HG03439 (cell line): Measurements from ENCODE around the gene PLPPR3.

Experiments
- ATAC-seq: cut with Tn5 transposase; IDR thresholded peaks from one replicate; pipeline ENCODE4 v1.9.1; 2021; ENCODE audit warnings: mild to moderate bottlenecking, moderate library complexity; ENCODE audit not compliant: unreplicated experiment

Gene PLPPR3, protein sequence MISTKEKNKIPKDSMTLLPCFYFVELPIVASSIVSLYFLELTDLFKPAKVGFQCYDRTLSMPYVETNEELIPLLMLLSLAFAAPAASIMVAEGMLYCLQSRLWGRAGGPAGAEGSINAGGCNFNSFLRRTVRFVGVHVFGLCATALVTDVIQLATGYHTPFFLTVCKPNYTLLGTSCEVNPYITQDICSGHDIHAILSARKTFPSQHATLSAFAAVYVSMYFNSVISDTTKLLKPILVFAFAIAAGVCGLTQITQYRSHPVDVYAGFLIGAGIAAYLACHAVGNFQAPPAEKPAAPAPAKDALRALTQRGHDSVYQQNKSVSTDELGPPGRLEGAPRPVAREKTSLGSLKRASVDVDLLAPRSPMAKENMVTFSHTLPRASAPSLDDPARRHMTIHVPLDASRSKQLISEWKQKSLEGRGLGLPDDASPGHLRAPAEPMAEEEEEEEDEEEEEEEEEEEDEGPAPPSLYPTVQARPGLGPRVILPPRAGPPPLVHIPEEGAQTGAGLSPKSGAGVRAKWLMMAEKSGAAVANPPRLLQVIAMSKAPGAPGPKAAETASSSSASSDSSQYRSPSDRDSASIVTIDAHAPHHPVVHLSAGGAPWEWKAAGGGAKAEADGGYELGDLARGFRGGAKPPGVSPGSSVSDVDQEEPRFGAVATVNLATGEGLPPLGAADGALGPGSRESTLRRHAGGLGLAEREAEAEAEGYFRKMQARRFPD

DNA sequence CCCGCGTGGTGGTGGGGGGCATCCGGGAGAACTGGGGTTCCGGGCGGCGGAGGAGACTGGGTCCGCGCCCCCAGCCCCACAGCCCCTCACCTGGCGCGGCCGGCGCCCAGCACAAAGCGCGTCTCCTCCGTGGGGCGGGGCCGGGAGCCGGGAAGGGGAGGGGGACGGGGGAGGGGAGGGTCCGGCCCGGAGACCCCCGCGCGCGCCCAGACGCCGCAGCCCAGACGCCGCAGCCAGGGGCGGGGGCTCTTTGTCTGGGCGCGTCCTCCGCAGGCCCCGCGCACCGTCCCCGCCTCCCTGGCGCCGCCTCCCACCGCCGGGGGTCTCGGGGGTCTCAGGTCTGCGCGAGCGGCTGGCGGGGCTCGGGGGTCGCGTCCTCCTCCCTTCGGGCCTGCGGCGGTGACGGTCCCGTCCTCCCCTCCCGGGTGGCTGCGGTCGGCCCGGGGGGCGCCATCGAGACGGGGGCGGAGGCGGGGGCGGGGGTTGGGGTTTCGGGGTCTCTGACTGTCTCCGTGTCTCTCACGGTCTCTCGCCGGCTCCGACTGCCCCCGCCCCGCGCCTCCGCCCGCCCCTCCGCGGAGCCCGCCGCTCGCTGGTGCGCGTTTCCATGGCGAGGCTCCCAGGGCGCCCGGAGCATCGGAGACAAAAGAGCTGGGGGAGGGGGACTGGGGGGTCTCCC lies at the start of gene PLPPR3:
Gene PLPPR3 (minus strand): TSS at position 131 of the 679 bp plus-strand sequence. CDS start 396 bp downstream, outside the sequence.
- ATAC-seq, result no peak

- ATAC-seq, result no peak
Measured at GRCh38 chr19:870963-871401, 49.2 kb upstream of the PLPPR3 start.

DNA sequence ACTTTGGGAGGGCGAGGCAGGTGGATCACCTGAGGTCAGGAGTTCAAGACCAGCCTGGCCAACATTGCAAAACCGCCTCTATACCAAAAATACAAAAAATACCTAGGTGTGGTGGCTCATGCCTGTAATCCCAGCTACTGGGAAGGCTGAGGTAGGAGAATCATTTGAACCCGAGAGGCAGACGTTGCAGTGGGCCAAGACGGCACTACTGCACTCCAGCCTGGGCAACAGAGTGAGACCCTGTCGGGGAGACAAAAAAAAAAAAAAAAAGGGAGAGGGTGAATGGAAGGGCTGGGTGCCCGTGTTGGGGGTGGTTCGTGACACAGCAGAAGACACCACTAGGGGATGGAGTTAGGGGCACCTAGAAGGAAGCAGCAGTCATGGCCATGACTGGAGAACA lies 48.6 kb upstream of the PLPPR3 start:
- ATAC-seq, result no peak

DNA sequence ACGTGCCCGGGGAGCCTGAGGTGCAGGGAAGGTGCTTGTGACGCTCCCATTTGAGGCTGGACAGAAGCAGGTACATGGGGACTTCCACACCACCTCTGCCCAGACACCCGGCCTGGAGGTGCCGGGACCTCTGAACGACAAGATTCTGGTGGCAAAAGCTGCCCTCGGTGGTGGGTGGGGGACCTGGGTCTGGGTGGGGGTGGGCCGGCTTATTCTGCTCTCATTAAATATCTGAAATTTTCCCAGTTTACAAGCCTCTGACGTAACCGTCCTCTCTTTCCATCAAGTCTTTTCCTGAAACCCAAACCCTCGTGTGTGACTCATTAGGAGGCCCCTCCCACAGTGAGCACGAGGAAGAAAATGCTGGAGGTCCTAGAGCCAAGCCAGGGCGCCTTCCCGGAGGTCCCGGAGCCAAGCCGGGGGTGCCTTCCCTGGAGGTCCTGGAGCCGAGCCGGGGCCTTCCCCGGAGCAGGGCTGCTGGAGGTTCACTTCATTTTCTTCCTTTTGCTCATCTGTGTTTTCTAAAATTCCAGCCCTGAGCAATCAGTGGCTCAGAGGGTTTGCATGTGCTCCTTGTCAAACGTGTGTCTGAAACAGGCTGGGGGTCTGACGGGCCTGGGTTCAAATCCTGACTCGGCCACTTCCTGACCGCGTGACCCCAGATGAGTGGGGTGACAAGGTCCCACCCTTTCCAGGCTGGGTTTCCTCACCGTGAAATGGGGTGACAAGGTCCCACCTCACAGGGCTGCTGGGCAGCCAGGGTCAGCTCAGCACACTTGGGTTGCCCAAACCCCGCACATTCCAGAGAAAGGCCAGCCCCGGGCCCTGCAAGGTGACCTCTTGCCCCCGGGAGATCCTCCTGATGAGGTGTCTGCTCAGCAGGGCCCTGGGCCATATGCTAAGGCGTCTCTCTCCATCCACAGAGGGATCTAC lies 47.8 kb upstream of the PLPPR3 start:
- ATAC-seq, result no peak

DNA sequence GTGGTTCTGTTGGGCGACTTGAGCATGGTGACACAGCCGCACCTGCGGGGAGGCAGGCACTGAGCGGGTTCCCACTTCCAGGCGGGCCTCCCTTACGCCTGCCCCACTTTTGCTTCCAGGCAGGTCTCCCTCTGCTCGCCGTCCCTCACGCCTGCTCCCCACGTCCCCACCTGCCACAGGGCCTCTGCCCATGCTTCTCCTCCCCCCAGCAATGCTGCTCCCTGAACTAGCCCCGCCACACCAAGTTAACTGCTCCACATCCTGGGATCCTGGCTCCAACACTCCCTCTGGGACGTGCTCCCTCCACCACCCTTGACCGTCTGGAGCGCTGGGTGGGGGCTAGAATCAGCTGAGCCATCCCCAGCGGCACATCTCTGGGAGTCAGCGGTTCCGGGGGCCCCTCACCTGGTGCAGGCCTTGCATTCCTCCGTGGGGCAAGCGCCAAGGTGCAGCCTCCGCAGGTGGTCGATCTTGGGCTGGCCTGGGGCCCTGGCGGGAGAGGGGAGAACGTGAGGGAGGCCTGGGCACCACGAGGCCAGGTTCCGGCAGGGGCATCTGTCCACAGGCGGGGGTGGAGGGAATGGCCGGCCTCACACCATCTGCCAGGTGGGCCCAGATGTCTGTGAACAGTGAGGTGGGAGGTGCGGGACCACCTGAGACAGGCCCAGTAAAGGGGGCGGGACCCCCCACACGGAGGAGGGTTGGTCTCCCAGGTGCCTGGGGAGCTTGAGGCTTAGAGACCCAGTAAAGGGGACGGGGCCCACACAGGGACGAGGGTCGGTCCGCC lies 46.9 kb upstream of the PLPPR3 start:
- ATAC-seq, result no peak

- ATAC-seq, result no peak
Measured at GRCh38 chr19:867855-868457, 46.2 kb upstream of the PLPPR3 start.

DNA sequence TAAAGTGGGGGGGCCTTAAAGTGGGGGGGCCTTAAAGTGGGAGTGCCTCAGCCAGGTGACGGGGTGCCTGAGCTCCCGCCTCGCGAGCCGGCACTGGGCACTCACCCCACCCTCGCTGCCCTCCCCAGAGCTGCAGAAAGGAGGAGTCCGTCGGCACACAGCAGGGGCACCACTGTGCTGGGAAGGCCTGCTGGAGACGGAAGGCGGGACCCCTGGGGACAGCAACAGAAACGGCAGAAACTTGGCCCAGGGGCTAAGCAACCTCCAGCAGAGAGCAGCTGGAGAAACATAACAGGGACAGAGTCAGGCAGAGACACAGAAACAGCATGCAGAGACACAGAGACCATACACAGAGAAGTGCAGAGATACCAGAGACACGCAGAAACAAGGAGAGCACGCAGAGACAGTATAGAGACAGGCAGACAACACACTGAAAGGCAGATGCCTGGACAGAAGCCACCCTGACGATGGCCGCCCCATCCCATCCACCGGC lies 45.6 kb upstream of the PLPPR3 start:
- ATAC-seq, result no peak

DNA sequence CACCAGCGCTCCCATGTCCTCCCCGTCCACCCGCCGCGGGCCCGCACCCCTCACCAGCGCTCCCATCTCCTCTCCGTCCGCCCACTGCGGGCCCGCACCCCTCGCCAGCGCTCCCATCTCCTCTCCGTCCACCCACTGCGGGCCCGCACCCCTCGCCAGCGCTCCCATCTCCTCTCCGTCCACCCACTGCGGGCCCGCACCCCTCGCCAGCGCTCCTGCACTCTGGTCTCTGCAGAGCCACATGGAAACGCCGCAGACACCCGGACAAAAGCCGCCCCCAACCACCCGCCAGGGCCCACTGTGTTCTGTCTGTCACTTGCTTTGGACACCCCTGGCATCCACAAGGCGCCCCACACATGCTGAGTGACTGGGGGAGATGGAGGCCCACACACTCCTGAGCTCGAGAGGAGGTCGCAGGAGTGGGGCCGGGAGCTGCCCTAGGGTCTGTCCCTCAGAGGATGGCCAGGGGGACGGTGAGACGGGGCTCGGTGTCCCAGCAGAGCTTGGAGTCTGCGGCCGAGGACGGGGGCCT lies 45.1 kb upstream of the PLPPR3 start:
- no peak for ATAC-seq

DNA sequence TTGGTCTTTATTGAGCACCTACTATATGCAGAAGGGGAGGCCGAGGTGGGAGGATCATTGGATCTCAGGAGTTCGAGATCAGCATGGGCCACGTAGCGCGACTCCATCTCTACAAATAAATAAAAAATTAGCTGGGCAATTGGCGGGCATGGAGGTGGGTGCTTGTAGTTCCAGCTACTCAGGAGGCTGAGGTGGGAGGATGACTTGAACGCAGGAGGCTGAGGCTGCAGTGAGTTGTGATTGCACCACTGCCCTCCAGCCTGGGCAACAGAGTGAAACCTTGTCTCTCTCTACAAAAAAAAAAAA lies 41.5 kb upstream of the PLPPR3 start:
- ATAC-seq, result no peak

- no peak for ATAC-seq
Measured at GRCh38 chr19:862581-863314, 41.0 kb upstream of the PLPPR3 start.

GRCh38 chr19:861756-862580 lies 40.2 kb upstream of the PLPPR3 start:
- no peak for ATAC-seq

- no peak for ATAC-seq
Measured at GRCh38 chr19:861141-861755, 39.5 kb upstream of the PLPPR3 start.

DNA sequence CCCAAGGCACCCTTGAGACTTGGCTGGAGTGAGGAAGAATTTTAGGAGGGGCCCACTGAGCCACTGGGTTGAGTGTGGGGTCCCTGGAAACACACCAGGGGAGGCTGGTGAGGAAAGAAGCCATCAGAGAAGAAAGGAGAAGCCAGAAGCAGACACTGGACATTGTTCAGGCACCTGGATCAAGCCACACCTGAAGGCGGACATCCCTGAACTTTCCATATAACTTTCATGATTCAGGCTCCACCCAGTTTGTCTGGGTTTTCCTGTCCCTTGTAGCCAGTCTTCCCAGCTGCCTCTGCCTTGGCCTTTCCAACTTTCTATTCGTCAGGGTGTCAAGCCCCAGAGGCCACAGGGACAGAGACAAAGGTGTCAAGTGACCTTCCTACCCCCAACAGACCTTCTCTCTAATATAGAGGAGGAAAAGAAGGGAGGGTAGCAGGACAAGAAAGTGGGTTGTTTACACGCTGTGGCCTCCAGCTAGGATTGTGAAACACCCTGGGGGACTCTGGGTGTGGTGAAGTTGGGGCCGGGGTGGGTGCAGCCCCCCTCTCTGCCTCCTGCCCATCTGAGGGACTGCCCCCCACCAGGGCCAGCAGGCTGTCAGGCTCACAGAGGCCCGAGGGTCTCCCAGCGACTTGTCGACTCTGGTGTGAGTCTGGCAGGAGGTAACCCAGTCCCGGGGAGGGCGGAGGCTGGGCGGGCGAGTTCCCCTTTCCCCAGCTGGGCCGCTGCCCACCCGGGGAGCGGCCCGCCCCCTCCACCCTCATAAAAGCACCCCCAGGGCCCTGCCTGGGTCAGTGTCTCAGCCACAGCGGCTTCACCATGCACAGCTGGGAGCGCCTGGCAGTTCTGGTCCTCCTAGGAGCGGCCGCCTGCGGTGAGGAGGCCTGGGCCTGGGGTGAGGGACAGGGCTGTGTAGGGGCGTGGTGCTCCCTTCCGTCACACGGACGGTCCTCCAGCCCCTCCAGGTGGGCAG lies 37.4 kb upstream of the PLPPR3 start, which contains the start of gene CFD:
Gene CFD (plus strand): TSS at position 797 of the 976 bp plus-strand sequence. CDS start 26 bp downstream, at position 823.
- ATAC-seq, result no peak

DNA sequence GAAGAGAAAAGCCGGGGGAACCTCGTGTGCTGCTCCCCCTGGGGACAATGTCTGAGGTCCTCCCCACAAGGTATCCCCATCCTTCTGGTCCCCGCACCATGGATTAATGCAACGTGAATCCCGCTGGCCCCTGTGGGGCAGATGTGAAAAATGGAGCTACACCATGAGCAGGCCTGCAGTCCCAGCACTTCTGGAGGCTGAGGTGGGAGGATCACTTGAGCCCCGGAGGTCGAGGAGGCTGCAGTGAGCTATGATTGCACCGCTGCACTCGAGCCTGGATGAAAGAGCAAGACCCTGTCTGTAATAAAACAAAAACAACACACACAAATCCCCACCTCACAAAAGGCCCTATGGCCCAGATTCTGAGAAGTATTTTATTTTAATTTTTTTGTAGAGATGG lies 36.5 kb upstream of the PLPPR3 start:
- ATAC-seq, result no peak

DNA sequence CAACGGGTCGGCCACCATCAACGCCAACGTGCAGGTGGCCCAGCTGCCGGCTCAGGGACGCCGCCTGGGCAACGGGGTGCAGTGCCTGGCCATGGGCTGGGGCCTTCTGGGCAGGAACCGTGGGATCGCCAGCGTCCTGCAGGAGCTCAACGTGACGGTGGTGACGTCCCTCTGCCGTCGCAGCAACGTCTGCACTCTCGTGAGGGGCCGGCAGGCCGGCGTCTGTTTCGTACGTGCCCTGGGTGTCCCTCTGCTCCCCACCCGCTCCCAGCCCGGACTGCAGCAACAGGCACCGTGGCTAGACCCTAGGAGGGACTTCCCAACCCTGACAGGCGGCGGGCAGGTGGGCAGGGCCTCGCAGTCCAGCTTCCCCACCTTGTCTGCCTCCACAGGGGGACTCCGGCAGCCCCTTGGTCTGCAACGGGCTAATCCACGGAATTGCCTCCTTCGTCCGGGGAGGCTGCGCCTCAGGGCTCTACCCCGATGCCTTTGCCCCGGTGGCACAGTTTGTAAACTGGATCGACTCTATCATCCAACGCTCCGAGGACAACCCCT lies 33.9 kb upstream of the PLPPR3 start:
- no peak for ATAC-seq

- no peak for ATAC-seq
Measured at GRCh38 chr19:855142-855541, 33.4 kb upstream of the PLPPR3 start.
